Measurements from ENCODE around the gene KEAP1. TPM values are rescaled to one million over a fixed set of nuclear protein-coding genes. Genes with fewer than 3 reads are reported as not detected.

The KEAP1 gene
- total and polyA plus RNA-seq, 2 of the 8 experiments (the other 6 are each of a cell fraction or from before 2014, with no cell fraction given): 80.6 to 106 TPM

GRCh38 chr19:10500247-10500592 is 2.9 kb downstream of the KEAP1 start:
- H4K8ac ChIP-seq (ENCODE audit: extremely low read depth, insufficient read depth, low read length): no peak overlapping the region
- no peaks in the 10 kb centered on the region for H3K9me3 ChIP-seq (ENCODE audit: insufficient read depth in 2 of 2, low read depth in 1 of 2, low read length in 1 of 2)
- H3K79me1 ChIP-seq (ENCODE audit: low read depth, low read length): peaks cover 11% of the 10 kb centered on the region
- peak overlapping the region; percentile 61 for H4K91ac ChIP-seq (replicated peaks; ENCODE audit: insufficient read length, low read length)
- H3K27ac ChIP-seq (ENCODE audit: low read depth, low read length): peak overlapping the region; percentile 23; the same call in 1 of the 2 replicates
- FAIRE-seq (no peak), DNase-seq (ENCODE audit: low read depth in 1 of 2, low spot score in 2 of 2) (no peak)
- CTCF ChIA-PET (ENCODE audit: partially characterized antibody): interaction anchor here (0.6 to 10.7 kb wide), 7 partner anchors 9 to 198 kb away, joined by 3 to 78 read pairs (median 4); no protein-coding TSS in a partner anchor
- peaks cover 3 to 24% (median 13%) of the 10 kb centered on the region in 4 experiments for H3K4me1 ChIP-seq (replicated peaks in 1 of 4; ENCODE audit: control insufficient read depth in 3 of 4, insufficient read depth in 4 of 4, low read length in 3 of 4)
- peak overlapping the region; percentile 20; the same call in 1 of the 2 replicates for H2AK5ac ChIP-seq (ENCODE audit: low read depth, low read length)
- H3K4ac ChIP-seq (replicated peaks; ENCODE audit: insufficient read length, low read depth, low read length): peak overlapping the region; percentile 97
- peaks cover 0 to 8% of the 10 kb centered on the region in 2 experiments for H4K20me1 ChIP-seq (replicated peaks in 1 of 2; ENCODE audit: control insufficient read depth in 1 of 2, insufficient read depth in 2 of 2, low read length in 2 of 2)
- no peak overlapping the region for H3K14ac ChIP-seq (ENCODE audit: insufficient read length)
- H2BK15ac ChIP-seq (ENCODE audit: low read length): no peak overlapping the region
- 41% methylated on average over 2 of the region's 2 CpGs; no CpG with 5 or more reads in 1 of the 2 experiments for WGBS, 2 experiments (ENCODE audit: extremely low coverage in 1 of 2, insufficient coverage in 1 of 2, insufficient read length in 1 of 2, insufficient replicate concordance in 2 of 2, low coverage in 1 of 2, low lambda C conversion rate in 2 of 2, missing lambda C conversion rate in 1 of 2)
- TF ChIP-seq MAX (IDR thresholded peaks at IDR 0.05) (no peak), TBP (IDR thresholded peaks at IDR 0.05; ENCODE audit: low read depth, low read length) (0 out of 2 replicates have a peak, but pooled peaks have one; percentile 32)
- H3K79me2 ChIP-seq (ENCODE audit: control insufficient read depth in 1 of 2, insufficient read depth in 2 of 2, low read length in 2 of 2): peaks cover 0 to 46% of the 10 kb centered on the region in 2 experiments; a peak in 2 of 4 replicates
- peaks cover 10% of the 10 kb centered on the region; the same call in 1 of the 2 replicates for H3K23me2 ChIP-seq (ENCODE audit: low read depth, low read length)
- peaks cover 10 to 36% (median 18%) of the 10 kb centered on the region in 4 experiments for H3K36me3 ChIP-seq (ENCODE audit: control insufficient read depth in 2 of 4, insufficient read depth in 4 of 4, low read length in 3 of 4)
- no peak overlapping the region for H3K56ac ChIP-seq (replicated peaks; ENCODE audit: insufficient read length, low read depth, low read length)
- H3K4me2 ChIP-seq (ENCODE audit: insufficient read depth in 1 of 2, low read depth in 2 of 2, low read length in 2 of 2): peak overlapping the region; percentile 7 to 58
- H2BK20ac ChIP-seq (ENCODE audit: low read length): no peak overlapping the region
- no peak overlapping the region for H3K9ac ChIP-seq (replicated peaks in 1 of 4; ENCODE audit: extremely low read depth in 1 of 4, low read depth in 3 of 4, low read length in 3 of 4)
- POLR2A ChIA-PET (ENCODE audit: partially characterized antibody): interaction anchor here (0.8 to 3.7 kb wide), 10 partner anchors 9 to 404 kb away, joined by 3 to 14 read pairs (median 3); no protein-coding TSS in a partner anchor
- peak overlapping the region; percentile 68 for H3K18ac ChIP-seq (ENCODE audit: extremely low read depth, low read length)
- no peak overlapping the region for H3K23ac ChIP-seq (ENCODE audit: insufficient read length)
- H4K5ac ChIP-seq (ENCODE audit: insufficient read length, low read depth, low read length): peak overlapping the region; percentile 63
- H3K4me3 ChIP-seq (ENCODE audit: extremely low read depth in 1 of 4, insufficient read depth in 2 of 4, low read depth in 3 of 4, low read length in 4 of 4): peak overlapping the region in 1 of 4 experiments; percentile 10; a peak in 1 of 8 replicates
- no peak overlapping the region for H2BK12ac ChIP-seq (ENCODE audit: low read depth, low read length)
- no peak overlapping the region for H2AFZ ChIP-seq (ENCODE audit: low read length)
- peak overlapping the region; percentile 91 for H2BK120ac ChIP-seq (replicated peaks; ENCODE audit: low read depth, low read length)
- H2BK5ac ChIP-seq (ENCODE audit: low read depth, low read length): peak overlapping the region; percentile 68; the same call in 1 of the 2 replicates
- no peaks in the 10 kb centered on the region for H3K27me3 ChIP-seq (replicated peaks in 1 of 4; ENCODE audit: control insufficient read depth in 3 of 4, extremely low read depth in 1 of 4, insufficient read depth in 3 of 4, low read length in 3 of 4)

All from H1 (cell line).